MCF 10A (cell line): ENCODE results near the gene KRT37. TPM values are rescaled to one million over a fixed set of nuclear protein-coding genes. Genes with fewer than 3 reads are reported as not detected.

Experiments used
- BruUV-seq: library from RNA; stranded (reverse); fragments of 400-500 nt; replicated peaks from 2 replicates; lab custom pipeline; 2021; lab: Mats Ljungman, UMichigan
- CTCF ChIA-PET: fragments of 300-600 bp; sonication (Branson Sonifier 250); formaldehyde crosslinking; extraction: SDS; loops from one replicate; lab custom pipeline; 2021; ENCODE audit warnings: antibody characterized with exemption, inconsistent platforms; lab: Yijun Ruan, JAX
- POLR2A ChIA-PET: fragments of 300-600, 350-650 bp; sonication (Branson Sonifier 250); formaldehyde crosslinking; extraction: SDS; loops from one replicate; lab custom pipeline; 2020; ENCODE audit warnings: antibody characterized with exemption, inconsistent platforms; lab: Yijun Ruan, JAX
- DNase-seq: peaks from one replicate; pipeline ENCODE4 v3.0.0-alpha.2; 2018; ENCODE audit not compliant: unreplicated experiment
- H3K27ac Mint-ChIP-seq: one replicate; pipeline ENCODE4 v1.8.0; 2022; ENCODE audit warnings: mild to moderate bottlenecking, low read depth, mixed read lengths; ENCODE audit not compliant: unreplicated experiment
- H3K27me3 Mint-ChIP-seq: one replicate; pipeline ENCODE4 v1.8.0; 2022; ENCODE audit warnings: mixed read lengths; ENCODE audit not compliant: insufficient read depth, unreplicated experiment
- H3K36me3 Mint-ChIP-seq: one replicate; pipeline ENCODE4 v1.8.0; 2022; ENCODE audit warnings: mild to moderate bottlenecking, moderate library complexity, mixed read lengths; ENCODE audit not compliant: insufficient read depth, unreplicated experiment
- H3K4me1 Mint-ChIP-seq: one replicate; pipeline ENCODE4 v1.8.0; 2022; ENCODE audit warnings: mixed read lengths; ENCODE audit not compliant: insufficient read depth, unreplicated experiment
- H3K4me3 Mint-ChIP-seq: one replicate; pipeline ENCODE4 v1.8.0; 2022; ENCODE audit warnings: mild to moderate bottlenecking, moderate library complexity, mixed read lengths; ENCODE audit not compliant: unreplicated experiment
- H3K9me3 Mint-ChIP-seq: one replicate; pipeline ENCODE4 v1.8.0; 2022; ENCODE audit warnings: mixed read lengths; ENCODE audit not compliant: unreplicated experiment
- CTCF ChIP-seq: fragments of 200-600 bp; IDR thresholded peaks from one replicate; pipeline ENCODE4 v1.8.0; 2022; ENCODE audit warnings: antibody characterized with exemption, mild to moderate bottlenecking; ENCODE audit not compliant: unreplicated experiment
- intact Hi-C: fragments of 100-400 bp; cut with micrococcal nuclease; formaldehyde crosslinking; loops from 2 replicates; pipeline ENCODE4 v1.14.1; 2022
- total RNA-seq: library from RNA; stranded (reverse); gene quantifications from 2 replicates; pipeline ENCODE4 v1.2.3, GENCODE V29; 2022

Gene KRT37
- total RNA-seq, 1 experiment from 2014 or later, result not detected

GRCh38 chr17:41452281-41452680 lies 27.9 kb upstream of the KRT37 start:
- Mint-ChIP-seq H3K27ac (no peak overlapping the region), H3K27me3 (peaks cover 27% of the 10 kb centered on the region), H3K4me3 (no peak overlapping the region), H3K36me3 (no peaks in the 10 kb centered on the region), H3K9me3 (no peaks in the 10 kb centered on the region), H3K4me1 (peaks cover 11% of the 10 kb centered on the region)
- ChIA-PET POLR2A (interaction anchor here (1.2 to 1.3 kb wide), 2 partner anchors 27 to 95 kb away, joined by 3 to 6 read pairs; no protein-coding TSS in a partner anchor), CTCF (no interaction called here)
- TF ChIP-seq CTCF, result no peak
- DNase-seq, result no peak
- no TSS peak for BruUV-seq
- intact Hi-C loops, result no loop called here

- no peak overlapping the region for H3K4me3 Mint-ChIP-seq
- BruUV-seq, result no TSS peak
- TF ChIP-seq CTCF, result no peak
- H3K4me1 Mint-ChIP-seq, result peaks cover 11% of the 10 kb centered on the region
- no peaks in the 10 kb centered on the region for H3K36me3 Mint-ChIP-seq
- ChIA-PET POLR2A (interaction anchor here (0.7 to 1.2 kb wide), 2 partner anchors 11 to 96 kb away, joined by 3 to 4 read pairs; partner anchors contain the start of gene KRT38), CTCF (no interaction called here)
- H3K9me3 Mint-ChIP-seq, result no peaks in the 10 kb centered on the region
- intact Hi-C loops, result no loop called here
- peaks cover 27% of the 10 kb centered on the region for H3K27me3 Mint-ChIP-seq
- no peak overlapping the region for H3K27ac Mint-ChIP-seq
- no peak for DNase-seq
Observed at GRCh38 chr17:41451154-41451728, 26.9 kb upstream of the KRT37 start.

- H3K27me3 Mint-ChIP-seq, result peaks cover 28% of the 10 kb centered on the region
- H3K4me3 Mint-ChIP-seq, result no peak overlapping the region
- no peak overlapping the region for H3K27ac Mint-ChIP-seq
- ChIA-PET CTCF (no interaction called here), POLR2A (interaction anchor here (0.7 kb wide), 1 partner anchor 13 kb away, joined by 3 read pairs; no protein-coding TSS in a partner anchor)
- H3K4me1 Mint-ChIP-seq, result peaks cover 5% of the 10 kb centered on the region
- no TSS peak for BruUV-seq
- H3K36me3 Mint-ChIP-seq, result no peaks in the 10 kb centered on the region
- H3K9me3 Mint-ChIP-seq, result no peaks in the 10 kb centered on the region
- intact Hi-C loops, result no loop called here
- no peak for DNase-seq
- TF ChIP-seq CTCF, result no peak
Observed at GRCh38 chr17:41449008-41449407, 24.6 kb upstream of the KRT37 start.

- no peaks in the 10 kb centered on the region for H3K9me3 Mint-ChIP-seq
- no peak for TF ChIP-seq CTCF
- H3K4me3 Mint-ChIP-seq, result no peak overlapping the region
- H3K4me1 Mint-ChIP-seq, result peaks cover 5% of the 10 kb centered on the region
- H3K27me3 Mint-ChIP-seq, result peaks cover 28% of the 10 kb centered on the region
- ChIA-PET CTCF (interaction anchor here (0.6 kb wide), 1 partner anchor 17 kb away, joined by 5 read pairs; no protein-coding TSS in a partner anchor), POLR2A (interaction anchor here (0.7 kb wide), 1 partner anchor 13 kb away, joined by 3 read pairs; no protein-coding TSS in a partner anchor)
- intact Hi-C loops, result no loop called here
- H3K36me3 Mint-ChIP-seq, result no peaks in the 10 kb centered on the region
- no peak overlapping the region for H3K27ac Mint-ChIP-seq
- BruUV-seq, result no TSS peak
- peak; percentile 23 for DNase-seq
Observed at GRCh38 chr17:41448506-41448905, 24.1 kb upstream of the KRT37 start.
